WTC11 (cell line): ENCODE measurements around the gene SARDH. TPM values are rescaled to one million over a fixed set of nuclear protein-coding genes. Genes with fewer than 3 reads are reported as not detected.

Experiments
- ATAC-seq: fragments of 200-7000 bp; cut with Tn5 transposase; 2 replicates; pipeline ENCODE4 v1.10.0; 2021; ENCODE audit warnings: mild to moderate bottlenecking, moderate library complexity
- CTCF ChIA-PET: fragments of 300-600 bp; sonication (Branson Sonifier 250); formaldehyde crosslinking; loops from one replicate; lab custom pipeline; 2021; ENCODE audit warnings: antibody characterized with exemption; lab: Charles Lee
- POLR2A ChIA-PET: fragments of 350-600 bp; sonication (Branson Sonifier 250); formaldehyde crosslinking; loops from one replicate; lab custom pipeline; 2021; ENCODE audit warnings: antibody characterized with exemption; lab: Charles Lee
- DNase-seq: peaks from one replicate; pipeline ENCODE4 v3.0.0; 2021; ENCODE audit warnings: low spot score
- H3K27ac Mint-ChIP-seq: 2 replicates; pipeline ENCODE4 v1.8.0; 2021; ENCODE audit warnings: mixed read lengths
- H3K27me3 Mint-ChIP-seq: 2 replicates; pipeline ENCODE4 v1.8.0; 2021; ENCODE audit warnings: low read depth, mild to moderate bottlenecking, moderate library complexity, mixed read lengths
- H3K36me3 Mint-ChIP-seq: 2 replicates; pipeline ENCODE4 v1.8.0; 2021; ENCODE audit warnings: mixed read lengths
- H3K4me1 Mint-ChIP-seq: 2 replicates; pipeline ENCODE4 v1.8.0; 2022; ENCODE audit warnings: mixed read lengths
- H3K4me3 Mint-ChIP-seq: 2 replicates; pipeline ENCODE4 v1.8.0; 2021; ENCODE audit warnings: mild to moderate bottlenecking, moderate library complexity, mixed read lengths
- H3K9me3 Mint-ChIP-seq: 2 replicates; pipeline ENCODE4 v1.8.0; 2021; ENCODE audit warnings: mixed read lengths
- ELF4 ChIP-seq: sonication (generic); formaldehyde crosslinking; IDR thresholded peaks from 2 replicates; pipeline ENCODE4 v1.8.1; 2022; ENCODE audit warnings: low read depth, mild to moderate bottlenecking, moderate library complexity, missing genetic modification reagents
- EMX1 ChIP-seq: fragments of 250-450 bp; sonication (Bioruptor Pico); IDR thresholded peaks from 2 replicates; pipeline ENCODE4 v1.8.0; 2021; ENCODE audit warnings: mild to moderate bottlenecking
- ETV6 ChIP-seq: sonication (generic); formaldehyde crosslinking; IDR thresholded peaks from 2 replicates; pipeline ENCODE4 v1.8.1; 2022; ENCODE audit warnings: mild to moderate bottlenecking, missing genetic modification reagents
- FOXJ3 ChIP-seq: sonication (generic); formaldehyde crosslinking; IDR thresholded peaks from 2 replicates; pipeline ENCODE4 v1.9.0; 2021; ENCODE audit warnings: missing genetic modification reagents, mild to moderate bottlenecking, borderline replicate concordance
- FOXK1 ChIP-seq: sonication (generic); formaldehyde crosslinking; IDR thresholded peaks from 2 replicates; pipeline ENCODE4 v1.8.0; 2022; ENCODE audit warnings: mild to moderate bottlenecking, moderate library complexity, missing genetic modification reagents
- JAZF1 ChIP-seq: fragments of 250-450 bp; sonication (Bioruptor Pico); IDR thresholded peaks from 2 replicates; pipeline ENCODE4 v1.9.0; 2021; ENCODE audit warnings: moderate library complexity, mild to moderate bottlenecking, inconsistent platforms
- NFE2L1 ChIP-seq: sonication (generic); formaldehyde crosslinking; IDR thresholded peaks from 2 replicates; pipeline ENCODE4 v1.8.1; 2023; ENCODE audit warnings: missing genetic modification reagents
- NFYB ChIP-seq: sonication (generic); formaldehyde crosslinking; conservative IDR thresholded peaks from 2 replicates; pipeline ENCODE4 v1.8.0; 2022; ENCODE audit warnings: low read depth, missing genetic modification reagents
- SP1 ChIP-seq: sonication (generic); formaldehyde crosslinking; conservative IDR thresholded peaks from 2 replicates; pipeline ENCODE4 v1.8.1; 2022; ENCODE audit warnings: missing genetic modification reagents
- TEAD1 ChIP-seq: sonication (generic); formaldehyde crosslinking; IDR thresholded peaks from 2 replicates; pipeline ENCODE4 v1.8.0; 2022; ENCODE audit warnings: mild to moderate bottlenecking, missing genetic modification reagents
- TP53 ChIP-seq: sonication (generic); formaldehyde crosslinking; IDR thresholded peaks from 2 replicates; pipeline ENCODE4 v1.8.1; 2023; ENCODE audit warnings: mild to moderate bottlenecking, missing genetic modification reagents
- ZNF121 ChIP-seq: sonication (generic); formaldehyde crosslinking; IDR thresholded peaks from 2 replicates; pipeline ENCODE4 v1.8.0; 2023; ENCODE audit warnings: missing genetic modification reagents
- ZNF219 ChIP-seq: sonication (generic); formaldehyde crosslinking; IDR thresholded peaks from 2 replicates; pipeline ENCODE4 v1.8.0; 2023; ENCODE audit warnings: missing genetic modification reagents, mild to moderate bottlenecking, borderline replicate concordance
- ZNF263 ChIP-seq: sonication (generic); formaldehyde crosslinking; IDR thresholded peaks from 2 replicates; pipeline ENCODE4 v1.8.1; 2022; ENCODE audit warnings: low read depth, mild to moderate bottlenecking, moderate library complexity, missing genetic modification reagents
- total RNA-seq: library from RNA; stranded (reverse); gene quantifications from 3 replicates; pipeline ENCODE4 v1.2.3, GENCODE V29; 2021
- TF ChIP-seq, protein P1 (sequence below): fragments of 200-600 bp; IDR thresholded peaks from 2 replicates; pipeline ENCODE4 v1.8.0; 2022; ENCODE audit warnings: antibody characterized with exemption
- TF ChIP-seq, protein P2 (sequence below): sonication (generic); formaldehyde crosslinking; conservative IDR thresholded peaks from 2 replicates; pipeline ENCODE4 v1.8.1; 2023; ENCODE audit warnings: mild to moderate bottlenecking, low read depth, missing genetic modification reagents, moderate library complexity
- TF ChIP-seq, protein P3 (sequence below): sonication (generic); formaldehyde crosslinking; IDR thresholded peaks from 2 replicates; pipeline ENCODE4 v1.8.0; 2022; ENCODE audit warnings: mild to moderate bottlenecking, missing genetic modification reagents
- TF ChIP-seq, protein P4 (sequence below): sonication (generic); formaldehyde crosslinking; IDR thresholded peaks from 2 replicates; pipeline ENCODE4 v1.8.0; 2022; ENCODE audit warnings: mild to moderate bottlenecking, missing genetic modification reagents
- TF ChIP-seq, protein P5 (sequence below): fragments of 250-450 bp; sonication (Bioruptor Pico); IDR thresholded peaks from 2 replicates; pipeline ENCODE4 v1.9.0; 2021; ENCODE audit warnings: mild to moderate bottlenecking, borderline replicate concordance
- TF ChIP-seq, protein P6 (sequence below): fragments of 250-450 bp; sonication (Bioruptor Pico); IDR thresholded peaks from 2 replicates; pipeline ENCODE4 v2.1.2; 2022; ENCODE audit warnings: mild to moderate bottlenecking, moderate library complexity

SARDH gene
- total RNA-seq, 1 experiment from 2014 or later = 8.5 TPM

DNA sequence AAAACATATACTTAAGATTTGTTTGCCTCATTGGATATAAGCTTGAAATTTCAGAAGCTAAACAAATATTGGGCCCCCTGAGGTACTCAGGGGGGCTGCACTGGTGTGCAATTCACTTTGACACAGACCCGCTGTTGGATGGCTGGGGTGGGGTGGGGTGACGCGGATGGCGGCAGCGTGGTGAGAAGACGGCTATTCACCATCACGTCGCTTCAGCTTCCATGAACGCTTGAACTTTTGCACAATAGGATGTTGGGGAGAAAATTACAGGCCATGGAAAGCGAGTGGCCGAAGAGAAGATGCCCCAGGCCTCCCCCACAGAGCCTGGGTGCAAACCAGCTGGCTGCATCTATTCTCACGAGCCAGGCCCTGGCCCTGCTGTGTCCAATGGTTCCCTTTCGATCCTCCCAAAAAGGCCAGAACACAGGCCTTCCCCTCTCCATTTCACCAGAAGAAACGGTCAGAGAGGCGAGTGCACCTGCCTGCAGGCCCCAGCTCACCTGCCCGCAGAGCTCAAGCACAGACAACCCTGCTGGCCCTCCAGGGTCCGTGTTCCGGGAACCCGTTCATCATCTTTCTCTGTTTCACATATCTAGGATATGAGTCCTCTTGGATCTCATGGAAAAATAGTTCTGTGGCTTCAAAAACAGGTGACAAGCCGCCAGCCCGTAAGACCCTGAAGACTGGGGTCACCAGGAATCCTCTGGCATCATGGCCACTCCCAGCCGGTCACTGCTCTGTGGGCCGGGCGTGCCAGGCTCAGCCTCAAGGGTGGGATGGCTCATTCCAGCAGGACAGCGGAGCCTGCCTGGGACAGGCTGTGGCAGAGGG is 46.8 kb upstream of the SARDH start (continued):
- TF ChIP-seq, protein P1, sequence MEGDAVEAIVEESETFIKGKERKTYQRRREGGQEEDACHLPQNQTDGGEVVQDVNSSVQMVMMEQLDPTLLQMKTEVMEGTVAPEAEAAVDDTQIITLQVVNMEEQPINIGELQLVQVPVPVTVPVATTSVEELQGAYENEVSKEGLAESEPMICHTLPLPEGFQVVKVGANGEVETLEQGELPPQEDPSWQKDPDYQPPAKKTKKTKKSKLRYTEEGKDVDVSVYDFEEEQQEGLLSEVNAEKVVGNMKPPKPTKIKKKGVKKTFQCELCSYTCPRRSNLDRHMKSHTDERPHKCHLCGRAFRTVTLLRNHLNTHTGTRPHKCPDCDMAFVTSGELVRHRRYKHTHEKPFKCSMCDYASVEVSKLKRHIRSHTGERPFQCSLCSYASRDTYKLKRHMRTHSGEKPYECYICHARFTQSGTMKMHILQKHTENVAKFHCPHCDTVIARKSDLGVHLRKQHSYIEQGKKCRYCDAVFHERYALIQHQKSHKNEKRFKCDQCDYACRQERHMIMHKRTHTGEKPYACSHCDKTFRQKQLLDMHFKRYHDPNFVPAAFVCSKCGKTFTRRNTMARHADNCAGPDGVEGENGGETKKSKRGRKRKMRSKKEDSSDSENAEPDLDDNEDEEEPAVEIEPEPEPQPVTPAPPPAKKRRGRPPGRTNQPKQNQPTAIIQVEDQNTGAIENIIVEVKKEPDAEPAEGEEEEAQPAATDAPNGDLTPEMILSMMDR = no peak
- TF ChIP-seq, protein P2, sequence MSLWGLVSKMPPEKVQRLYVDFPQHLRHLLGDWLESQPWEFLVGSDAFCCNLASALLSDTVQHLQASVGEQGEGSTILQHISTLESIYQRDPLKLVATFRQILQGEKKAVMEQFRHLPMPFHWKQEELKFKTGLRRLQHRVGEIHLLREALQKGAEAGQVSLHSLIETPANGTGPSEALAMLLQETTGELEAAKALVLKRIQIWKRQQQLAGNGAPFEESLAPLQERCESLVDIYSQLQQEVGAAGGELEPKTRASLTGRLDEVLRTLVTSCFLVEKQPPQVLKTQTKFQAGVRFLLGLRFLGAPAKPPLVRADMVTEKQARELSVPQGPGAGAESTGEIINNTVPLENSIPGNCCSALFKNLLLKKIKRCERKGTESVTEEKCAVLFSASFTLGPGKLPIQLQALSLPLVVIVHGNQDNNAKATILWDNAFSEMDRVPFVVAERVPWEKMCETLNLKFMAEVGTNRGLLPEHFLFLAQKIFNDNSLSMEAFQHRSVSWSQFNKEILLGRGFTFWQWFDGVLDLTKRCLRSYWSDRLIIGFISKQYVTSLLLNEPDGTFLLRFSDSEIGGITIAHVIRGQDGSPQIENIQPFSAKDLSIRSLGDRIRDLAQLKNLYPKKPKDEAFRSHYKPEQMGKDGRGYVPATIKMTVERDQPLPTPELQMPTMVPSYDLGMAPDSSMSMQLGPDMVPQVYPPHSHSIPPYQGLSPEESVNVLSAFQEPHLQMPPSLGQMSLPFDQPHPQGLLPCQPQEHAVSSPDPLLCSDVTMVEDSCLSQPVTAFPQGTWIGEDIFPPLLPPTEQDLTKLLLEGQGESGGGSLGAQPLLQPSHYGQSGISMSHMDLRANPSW = no peak
- TF ChIP-seq FOXJ3 (CRISPR knock-in tag) (no peak), ELF4 (CRISPR knock-in tag) (no peak), EMX1 (CRISPR knock-in tag) (no peak), ZNF121 (CRISPR knock-in tag) (no peak), ETV6 (CRISPR knock-in tag) (no peak), ZNF219 (no peak)
- TF ChIP-seq, protein P3, sequence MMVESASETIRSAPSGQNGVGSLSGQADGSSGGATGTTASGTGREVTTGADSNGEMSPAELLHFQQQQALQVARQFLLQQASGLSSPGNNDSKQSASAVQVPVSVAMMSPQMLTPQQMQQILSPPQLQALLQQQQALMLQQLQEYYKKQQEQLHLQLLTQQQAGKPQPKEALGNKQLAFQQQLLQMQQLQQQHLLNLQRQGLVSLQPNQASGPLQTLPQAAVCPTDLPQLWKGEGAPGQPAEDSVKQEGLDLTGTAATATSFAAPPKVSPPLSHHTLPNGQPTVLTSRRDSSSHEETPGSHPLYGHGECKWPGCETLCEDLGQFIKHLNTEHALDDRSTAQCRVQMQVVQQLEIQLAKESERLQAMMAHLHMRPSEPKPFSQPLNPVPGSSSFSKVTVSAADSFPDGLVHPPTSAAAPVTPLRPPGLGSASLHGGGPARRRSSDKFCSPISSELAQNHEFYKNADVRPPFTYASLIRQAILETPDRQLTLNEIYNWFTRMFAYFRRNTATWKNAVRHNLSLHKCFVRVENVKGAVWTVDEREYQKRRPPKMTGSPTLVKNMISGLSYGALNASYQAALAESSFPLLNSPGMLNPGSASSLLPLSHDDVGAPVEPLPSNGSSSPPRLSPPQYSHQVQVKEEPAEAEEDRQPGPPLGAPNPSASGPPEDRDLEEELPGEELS (CRISPR knock-in tag) = no peak
- TF ChIP-seq, protein P4, sequence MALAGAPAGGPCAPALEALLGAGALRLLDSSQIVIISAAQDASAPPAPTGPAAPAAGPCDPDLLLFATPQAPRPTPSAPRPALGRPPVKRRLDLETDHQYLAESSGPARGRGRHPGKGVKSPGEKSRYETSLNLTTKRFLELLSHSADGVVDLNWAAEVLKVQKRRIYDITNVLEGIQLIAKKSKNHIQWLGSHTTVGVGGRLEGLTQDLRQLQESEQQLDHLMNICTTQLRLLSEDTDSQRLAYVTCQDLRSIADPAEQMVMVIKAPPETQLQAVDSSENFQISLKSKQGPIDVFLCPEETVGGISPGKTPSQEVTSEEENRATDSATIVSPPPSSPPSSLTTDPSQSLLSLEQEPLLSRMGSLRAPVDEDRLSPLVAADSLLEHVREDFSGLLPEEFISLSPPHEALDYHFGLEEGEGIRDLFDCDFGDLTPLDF (CRISPR knock-in tag) = no peak

DNA sequence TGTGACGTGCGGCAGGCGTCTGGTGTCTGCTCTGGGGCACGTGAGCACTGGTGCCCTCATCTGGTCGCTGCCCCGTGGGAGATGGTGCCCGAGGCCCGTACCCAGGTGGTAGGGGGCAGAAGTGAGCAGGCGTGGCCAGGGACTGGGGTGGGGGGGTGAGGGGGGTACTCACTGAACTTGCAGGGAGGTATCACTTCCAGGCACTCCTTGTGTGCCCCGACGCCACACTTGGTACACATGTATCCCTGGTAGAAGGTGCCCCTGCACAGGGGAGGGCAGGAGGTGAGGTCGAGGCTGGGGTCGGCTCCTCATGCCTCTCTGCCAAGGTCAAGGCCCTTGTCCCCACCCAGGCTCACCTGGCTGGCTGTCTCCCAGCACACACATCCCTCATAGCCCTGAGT is 45.2 kb upstream of the SARDH start:
- ATAC-seq (no peak), DNase-seq (no peak)
- Mint-ChIP-seq H3K4me3 (no peak overlapping the region), H3K27me3 (no peaks in the 10 kb centered on the region), H3K36me3 (peaks cover 6% of the 10 kb centered on the region; the same call in 1 of the 2 replicates), H3K27ac (no peak overlapping the region), H3K4me1 (no peaks in the 10 kb centered on the region), H3K9me3 (no peaks in the 10 kb centered on the region)
- POLR2A ChIA-PET = no interaction called here
- CTCF ChIA-PET = interaction anchor here (1.3 to 3.7 kb wide), 7 partner anchors 11 to 211 kb away, joined by 4 to 80 read pairs (median 9); no protein-coding TSS in a partner anchor
- no peak for TF ChIP-seq NFE2L1 (CRISPR knock-in tag)
- TF ChIP-seq, protein P1 = no peak
- TF ChIP-seq JAZF1 (CRISPR knock-in tag) = no peak
- TF ChIP-seq, protein P5, sequence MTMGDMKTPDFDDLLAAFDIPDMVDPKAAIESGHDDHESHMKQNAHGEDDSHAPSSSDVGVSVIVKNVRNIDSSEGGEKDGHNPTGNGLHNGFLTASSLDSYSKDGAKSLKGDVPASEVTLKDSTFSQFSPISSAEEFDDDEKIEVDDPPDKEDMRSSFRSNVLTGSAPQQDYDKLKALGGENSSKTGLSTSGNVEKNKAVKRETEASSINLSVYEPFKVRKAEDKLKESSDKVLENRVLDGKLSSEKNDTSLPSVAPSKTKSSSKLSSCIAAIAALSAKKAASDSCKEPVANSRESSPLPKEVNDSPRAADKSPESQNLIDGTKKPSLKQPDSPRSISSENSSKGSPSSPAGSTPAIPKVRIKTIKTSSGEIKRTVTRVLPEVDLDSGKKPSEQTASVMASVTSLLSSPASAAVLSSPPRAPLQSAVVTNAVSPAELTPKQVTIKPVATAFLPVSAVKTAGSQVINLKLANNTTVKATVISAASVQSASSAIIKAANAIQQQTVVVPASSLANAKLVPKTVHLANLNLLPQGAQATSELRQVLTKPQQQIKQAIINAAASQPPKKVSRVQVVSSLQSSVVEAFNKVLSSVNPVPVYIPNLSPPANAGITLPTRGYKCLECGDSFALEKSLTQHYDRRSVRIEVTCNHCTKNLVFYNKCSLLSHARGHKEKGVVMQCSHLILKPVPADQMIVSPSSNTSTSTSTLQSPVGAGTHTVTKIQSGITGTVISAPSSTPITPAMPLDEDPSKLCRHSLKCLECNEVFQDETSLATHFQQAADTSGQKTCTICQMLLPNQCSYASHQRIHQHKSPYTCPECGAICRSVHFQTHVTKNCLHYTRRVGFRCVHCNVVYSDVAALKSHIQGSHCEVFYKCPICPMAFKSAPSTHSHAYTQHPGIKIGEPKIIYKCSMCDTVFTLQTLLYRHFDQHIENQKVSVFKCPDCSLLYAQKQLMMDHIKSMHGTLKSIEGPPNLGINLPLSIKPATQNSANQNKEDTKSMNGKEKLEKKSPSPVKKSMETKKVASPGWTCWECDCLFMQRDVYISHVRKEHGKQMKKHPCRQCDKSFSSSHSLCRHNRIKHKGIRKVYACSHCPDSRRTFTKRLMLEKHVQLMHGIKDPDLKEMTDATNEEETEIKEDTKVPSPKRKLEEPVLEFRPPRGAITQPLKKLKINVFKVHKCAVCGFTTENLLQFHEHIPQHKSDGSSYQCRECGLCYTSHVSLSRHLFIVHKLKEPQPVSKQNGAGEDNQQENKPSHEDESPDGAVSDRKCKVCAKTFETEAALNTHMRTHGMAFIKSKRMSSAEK (CRISPR knock-in tag) = no peak
- no peak for TF ChIP-seq TEAD1 (CRISPR knock-in tag)
- TF ChIP-seq, protein P6, sequence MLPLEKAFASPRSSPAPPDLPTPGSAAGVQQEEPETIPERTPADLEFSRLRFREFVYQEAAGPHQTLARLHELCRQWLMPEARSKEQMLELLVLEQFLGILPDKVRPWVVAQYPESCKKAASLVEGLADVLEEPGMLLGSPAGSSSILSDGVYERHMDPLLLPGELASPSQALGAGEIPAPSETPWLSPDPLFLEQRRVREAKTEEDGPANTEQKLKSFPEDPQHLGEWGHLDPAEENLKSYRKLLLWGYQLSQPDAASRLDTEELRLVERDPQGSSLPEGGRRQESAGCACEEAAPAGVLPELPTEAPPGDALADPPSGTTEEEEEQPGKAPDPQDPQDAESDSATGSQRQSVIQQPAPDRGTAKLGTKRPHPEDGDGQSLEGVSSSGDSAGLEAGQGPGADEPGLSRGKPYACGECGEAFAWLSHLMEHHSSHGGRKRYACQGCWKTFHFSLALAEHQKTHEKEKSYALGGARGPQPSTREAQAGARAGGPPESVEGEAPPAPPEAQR = no peak
- TF ChIP-seq FOXK1 (CRISPR knock-in tag) = no peak
- TF ChIP-seq NFYB (CRISPR knock-in tag) = no peak
- no peak for TF ChIP-seq ZNF263 (CRISPR knock-in tag)
- no peak for TF ChIP-seq SP1
- TF ChIP-seq TP53 (CRISPR knock-in tag) = no peak
